Smooth muscle cell (in vitro differentiated cells): ENCODE data around the gene SLC43A2. TPM values are rescaled to one million over a fixed set of nuclear protein-coding genes. Genes with fewer than 3 reads are reported as not detected.

Experiments
- DNase-seq: peaks from one replicate; lab custom pipeline; 2025; ENCODE audit not compliant: unreplicated experiment; lab: John Stamatoyannopoulos, UW
- H2AFZ ChIP-seq: fragments of 200-600 bp; sonication (generic); 2 replicates; pipeline ENCODE4 v1.6.0; 2016; ENCODE audit warnings: antibody characterized with exemption, low read depth, mild to moderate bottlenecking
- H3F3A ChIP-seq: fragments of 200-600 bp; sonication (generic); 2 replicates; pipeline ENCODE4 v1.6.0; 2017; ENCODE audit warnings: antibody characterized with exemption, low read depth
- H3K27ac ChIP-seq: fragments of 200-600 bp; sonication (generic); 2 replicates; pipeline ENCODE4 v1.5.1; 2016; ENCODE audit warnings: low read depth, mild to moderate bottlenecking
- H3K27me3 ChIP-seq: fragments of 200-600 bp; sonication (generic); 2 replicates; pipeline ENCODE4 v1.6.1; 2016; ENCODE audit warnings: low read depth, mild to moderate bottlenecking
- H3K36me3 ChIP-seq: fragments of 200-600 bp; sonication (generic); 2 replicates; pipeline ENCODE4 v1.5.1; 2016; ENCODE audit warnings: low read depth
- H3K4me1 ChIP-seq: fragments of 200-600 bp; sonication (generic); 2 replicates; pipeline ENCODE4 v1.5.1; 2016; ENCODE audit warnings: low read depth
- H3K4me2 ChIP-seq: fragments of 200-600 bp; sonication (generic); 2 replicates; pipeline ENCODE4 v1.6.0; 2016; ENCODE audit warnings: mild to moderate bottlenecking
- H3K4me3 ChIP-seq: fragments of 200-600 bp; sonication (generic); 2 replicates; pipeline ENCODE4 v1.5.1; 2016; ENCODE audit warnings: mild to moderate bottlenecking
- H3K79me2 ChIP-seq: fragments of 200-600 bp; sonication (generic); 2 replicates; pipeline ENCODE4 v1.6.0; 2016; ENCODE audit warnings: low read depth, mild to moderate bottlenecking
- H3K9ac ChIP-seq: fragments of 200-600 bp; sonication (generic); 2 replicates; pipeline ENCODE4 v1.6.0; 2016; ENCODE audit warnings: low read depth
- H3K9me3 ChIP-seq: fragments of 200-600 bp; sonication (generic); replicated peaks from 2 replicates; pipeline ENCODE4 v1.5.1; 2016; ENCODE audit warnings: low read depth
- H4K20me1 ChIP-seq: fragments of 200-600 bp; sonication (generic); 2 replicates; pipeline ENCODE4 v1.6.0; 2016; ENCODE audit warnings: low read depth
- CTCF ChIP-seq: fragments of 200-600 bp; sonication (generic); IDR thresholded peaks from 2 replicates; pipeline ENCODE4 v1.5.1; 2017; ENCODE audit warnings: borderline replicate concordance, mild to moderate bottlenecking, antibody characterized with exemption; ENCODE audit not compliant: insufficient read depth, poor library complexity, severe bottlenecking
- WGBS: methylation state at CpG from one replicate; pipeline ENCODE4 v1.1.7; 2016; ENCODE audit warnings: low lambda C conversion rate; 5-methylcytosine and 5-hydroxymethylcytosine counted together
- polyA plus RNA-seq: library from polyadenylated mRNA; unstranded; fragments of >200 nt; fragmentation: Nextera tagmentation; extraction: Ambion mirVana; gene quantifications from 2 replicates; pipeline ENCODE4 v1.2.1, GENCODE V29; 2016
- total RNA-seq: library from RNA; depleted of rRNA; stranded (reverse); fragments of >200 nt; gene quantifications from 2 replicates; pipeline ENCODE4 v1.2.3, GENCODE V29; 2014

The SLC43A2 gene
- total and polyA plus RNA-seq, 2 experiments from 2014 or later = 3.8 to 5.3 TPM

DNA sequence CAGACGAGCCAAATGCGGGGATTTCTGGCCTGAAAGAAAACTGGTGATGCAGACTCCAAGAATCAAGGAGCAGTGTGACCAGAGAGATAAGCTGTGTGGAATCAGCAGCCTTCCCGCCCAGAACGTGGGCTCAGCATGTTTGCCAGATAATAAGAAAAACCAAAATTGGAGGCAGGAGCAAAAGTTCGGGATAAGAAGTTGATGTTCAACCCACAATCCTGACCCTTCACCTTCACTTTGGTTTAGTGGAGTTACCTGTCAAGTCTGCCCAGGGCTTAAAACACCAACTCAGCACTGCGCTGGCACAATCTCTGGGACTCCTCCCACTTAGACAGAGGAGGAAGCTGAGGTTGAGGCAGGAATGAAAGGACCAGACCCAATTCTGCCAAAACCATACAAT lies 3.1 kb downstream of the SLC43A2 start:
- H3K9me3 ChIP-seq = no peaks in the 10 kb centered on the region
- H3K9ac ChIP-seq = no peak overlapping the region
- H3K27me3 ChIP-seq = no peaks in the 10 kb centered on the region
- H3K4me2 ChIP-seq = peak overlapping the region; percentile 30
- no peaks in the 10 kb centered on the region for H3K36me3 ChIP-seq
- H3F3A ChIP-seq = no peaks in the 10 kb centered on the region
- H3K27ac ChIP-seq = peak overlapping the region; percentile 46
- H4K20me1 ChIP-seq = no peaks in the 10 kb centered on the region
- no peak for DNase-seq
- no peak overlapping the region for H3K4me3 ChIP-seq
- 35% methylated on average over 6 of the region's 6 CpGs for WGBS
- no peaks in the 10 kb centered on the region for H3K79me2 ChIP-seq
- H2AFZ ChIP-seq = no peak overlapping the region
- no peak for TF ChIP-seq CTCF
- peaks cover 25% of the 10 kb centered on the region for H3K4me1 ChIP-seq

DNA sequence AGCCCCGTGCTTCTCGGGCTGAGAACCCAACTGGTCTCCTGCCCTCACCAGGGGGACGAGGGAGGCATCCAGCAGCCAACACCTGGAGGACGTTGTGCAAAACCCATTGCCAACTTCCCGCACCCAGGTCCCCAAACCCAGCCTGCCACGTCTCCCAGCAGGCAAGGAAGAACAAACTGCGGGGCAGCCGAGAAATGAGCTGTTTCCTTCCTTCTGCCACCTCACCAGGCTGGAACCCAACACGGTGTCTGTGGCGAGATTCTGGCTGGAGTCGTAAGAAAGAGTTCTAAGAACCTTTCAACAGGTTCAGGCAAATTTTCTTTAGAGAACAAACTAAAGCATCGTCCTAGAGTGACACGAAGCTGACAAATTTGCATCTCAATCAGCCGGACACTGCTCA lies 3.6 kb downstream of the SLC43A2 start:
- WGBS = 83% methylated on average over 14 of the region's 14 CpGs
- DNase-seq = no peak

GRCh38 chr17:1624650-1625049 lies 4.0 kb downstream of the SLC43A2 start:
- no peaks in the 10 kb centered on the region for H4K20me1 ChIP-seq
- H3K9ac ChIP-seq = no peak overlapping the region
- no peak for TF ChIP-seq CTCF
- no peak overlapping the region for H3K4me3 ChIP-seq
- WGBS = 87% methylated on average over 12 of the region's 12 CpGs
- no peak overlapping the region for H2AFZ ChIP-seq
- no peak overlapping the region for H3K4me2 ChIP-seq
- no peaks in the 10 kb centered on the region for H3K36me3 ChIP-seq
- DNase-seq = no peak
- H3K27ac ChIP-seq = peak overlapping the region; percentile 46
- H3K4me1 ChIP-seq = peaks cover 25% of the 10 kb centered on the region
- H3F3A ChIP-seq = no peaks in the 10 kb centered on the region
- H3K9me3 ChIP-seq = no peaks in the 10 kb centered on the region
- H3K79me2 ChIP-seq = no peaks in the 10 kb centered on the region
- H3K27me3 ChIP-seq = no peaks in the 10 kb centered on the region

More for the DNA sequence above, 3.6 kb downstream of the SLC43A2 start:
- Histone ChIP-seq H3K4me1 (peaks cover 25% of the 10 kb centered on the region), H3K9me3 (no peaks in the 10 kb centered on the region), H3K9ac (no peak overlapping the region), H3K4me3 (no peak overlapping the region), H3F3A (no peaks in the 10 kb centered on the region), H3K79me2 (no peaks in the 10 kb centered on the region), H3K27ac (peak overlapping the region; percentile 46), H3K27me3 (no peaks in the 10 kb centered on the region), H4K20me1 (no peaks in the 10 kb centered on the region), H2AFZ (no peak overlapping the region), H3K4me2 (peak overlapping the region; percentile 30), H3K36me3 (no peaks in the 10 kb centered on the region)
- TF ChIP-seq CTCF = no peak

- no peak for DNase-seq
- H4K20me1 ChIP-seq = no peaks in the 10 kb centered on the region
- TF ChIP-seq CTCF = no peak
- WGBS = 95% methylated on average over 14 of the region's 14 CpGs
- no peaks in the 10 kb centered on the region for H3K36me3 ChIP-seq
- no peak overlapping the region for H2AFZ ChIP-seq
- no peak overlapping the region for H3K9ac ChIP-seq
- H3K4me1 ChIP-seq = peaks cover 25% of the 10 kb centered on the region
- H3K4me3 ChIP-seq = no peak overlapping the region
- no peaks in the 10 kb centered on the region for H3K79me2 ChIP-seq
- H3K4me2 ChIP-seq = no peak overlapping the region
- H3K9me3 ChIP-seq = no peaks in the 10 kb centered on the region
- no peaks in the 10 kb centered on the region for H3F3A ChIP-seq
- no peak overlapping the region for H3K27ac ChIP-seq
- H3K27me3 ChIP-seq = no peaks in the 10 kb centered on the region
These were observed 5.5 kb downstream of the SLC43A2 start for GRCh38 chr17:1623057-1623630.
